Ammon's horn (tissue), 1 donor: ENCODE results near the gene CSRNP3.
A peak's percentile ranks its signal among the peaks of the same experiment; 100 is the strongest.

Experiments used
- DNase-seq: peaks from one replicate; pipeline ENCODE4 v3.0.0-alpha.2; 2016; ENCODE audit warnings: low spot score

CSRNP3 gene

DNA sequence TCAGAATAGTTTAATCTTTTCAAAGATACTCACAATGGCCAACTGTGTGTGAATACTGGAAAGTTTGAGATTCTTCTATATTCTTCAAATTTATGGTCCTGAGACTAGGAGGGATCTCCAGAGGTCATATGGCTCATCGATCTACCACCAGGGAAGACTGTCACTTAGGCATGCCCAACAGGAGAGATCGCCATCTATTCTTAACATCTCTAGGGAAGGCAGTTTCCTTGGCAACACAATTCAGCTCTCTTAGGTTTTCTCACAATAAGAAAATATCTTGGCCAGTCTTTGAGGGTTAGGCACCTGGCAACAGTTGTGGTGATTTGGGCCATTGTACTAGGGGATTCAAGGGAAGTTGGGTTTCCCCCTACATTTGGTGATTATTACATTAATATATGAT lies 217.3 kb downstream of the CSRNP3 start:
- DNase-seq: peak; percentile 17

DNA sequence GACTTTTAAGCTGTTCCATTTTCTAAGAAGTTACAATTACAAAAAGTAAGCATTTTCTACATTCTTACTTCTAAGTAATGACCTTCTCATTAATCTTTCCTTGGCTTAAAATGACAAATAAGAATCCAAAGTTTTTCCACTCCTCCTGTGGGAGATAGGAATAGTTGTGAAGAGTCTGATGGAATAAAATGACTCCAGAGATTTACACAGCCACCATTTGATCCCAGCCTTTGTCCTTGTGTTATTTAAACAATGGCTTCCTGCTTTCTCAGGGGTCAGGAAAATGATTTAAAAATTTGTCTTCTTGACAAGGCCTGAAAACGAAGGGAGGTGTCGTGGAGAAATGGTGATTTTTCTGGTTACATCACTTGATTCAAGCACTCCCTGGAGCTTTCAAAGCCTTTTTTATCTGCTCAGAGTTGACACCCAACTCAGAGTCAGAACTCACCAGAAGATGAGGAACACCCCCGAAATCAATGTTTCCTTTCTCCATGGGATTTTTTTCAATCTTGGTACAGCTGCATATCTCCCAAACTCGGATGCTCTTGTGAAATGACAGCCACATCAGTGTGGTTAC lies 218.0 kb downstream of the CSRNP3 start:
- DNase-seq: no peak

DNA sequence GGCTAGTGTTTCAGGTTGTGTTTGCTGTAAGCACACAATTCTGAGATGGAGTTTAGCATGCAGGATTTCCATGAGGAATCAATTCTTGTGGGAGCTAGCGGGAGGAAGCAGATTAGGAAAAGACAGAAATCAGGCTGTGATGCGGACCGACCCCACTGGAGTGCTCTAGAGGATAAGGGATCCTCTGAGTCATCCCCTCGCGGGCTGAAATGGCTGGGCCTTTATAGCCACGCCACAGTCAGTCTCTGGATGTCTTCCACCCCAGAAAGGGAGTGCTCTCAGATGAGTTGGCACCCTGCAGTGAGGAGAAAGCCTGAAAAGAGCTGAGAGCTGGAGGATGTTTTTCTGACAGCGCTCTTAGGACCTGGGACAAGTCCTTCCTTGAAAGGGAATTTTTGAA lies 222.1 kb downstream of the CSRNP3 start:
- no peak for DNase-seq

DNA sequence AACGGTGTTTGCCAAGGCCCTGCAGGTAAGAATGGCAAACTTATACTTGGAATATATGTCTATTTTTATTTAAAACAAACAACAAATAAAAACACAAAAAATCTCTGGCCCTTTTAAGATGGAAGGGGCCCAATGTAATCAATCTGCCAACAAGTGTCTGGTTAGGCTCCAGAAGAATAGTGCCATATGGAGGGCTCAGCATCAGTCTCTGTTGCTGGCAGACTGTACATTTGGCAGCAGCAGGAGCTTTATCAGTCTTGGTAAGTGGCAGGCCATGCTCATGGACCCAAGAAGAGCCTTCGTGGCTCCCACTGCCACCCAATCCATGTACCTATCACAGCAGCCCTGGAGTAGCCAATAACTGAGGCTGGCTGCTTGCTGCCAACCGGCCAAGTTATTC lies 223.4 kb downstream of the CSRNP3 start:
- no peak for DNase-seq

DNA sequence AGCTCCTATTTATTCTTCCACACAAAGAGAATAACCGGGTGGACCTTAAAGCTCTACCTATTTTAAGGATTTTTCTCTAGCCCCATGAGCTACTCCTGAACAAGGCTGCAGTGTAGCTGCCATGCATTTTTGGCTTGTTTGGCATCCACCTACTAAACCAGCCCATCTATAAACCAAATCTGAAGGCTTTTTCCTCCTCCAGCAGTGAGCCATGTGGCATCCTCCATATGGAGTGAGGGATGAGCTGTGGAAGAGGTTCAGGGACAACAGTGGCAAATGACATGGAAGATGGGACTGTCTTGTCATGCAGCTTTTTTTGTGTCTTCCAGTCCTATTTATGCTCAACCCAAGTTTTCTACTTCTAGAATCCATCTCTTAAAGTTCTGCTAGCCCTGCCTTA lies 224.3 kb downstream of the CSRNP3 start:
- peak; percentile 62 for DNase-seq

DNA sequence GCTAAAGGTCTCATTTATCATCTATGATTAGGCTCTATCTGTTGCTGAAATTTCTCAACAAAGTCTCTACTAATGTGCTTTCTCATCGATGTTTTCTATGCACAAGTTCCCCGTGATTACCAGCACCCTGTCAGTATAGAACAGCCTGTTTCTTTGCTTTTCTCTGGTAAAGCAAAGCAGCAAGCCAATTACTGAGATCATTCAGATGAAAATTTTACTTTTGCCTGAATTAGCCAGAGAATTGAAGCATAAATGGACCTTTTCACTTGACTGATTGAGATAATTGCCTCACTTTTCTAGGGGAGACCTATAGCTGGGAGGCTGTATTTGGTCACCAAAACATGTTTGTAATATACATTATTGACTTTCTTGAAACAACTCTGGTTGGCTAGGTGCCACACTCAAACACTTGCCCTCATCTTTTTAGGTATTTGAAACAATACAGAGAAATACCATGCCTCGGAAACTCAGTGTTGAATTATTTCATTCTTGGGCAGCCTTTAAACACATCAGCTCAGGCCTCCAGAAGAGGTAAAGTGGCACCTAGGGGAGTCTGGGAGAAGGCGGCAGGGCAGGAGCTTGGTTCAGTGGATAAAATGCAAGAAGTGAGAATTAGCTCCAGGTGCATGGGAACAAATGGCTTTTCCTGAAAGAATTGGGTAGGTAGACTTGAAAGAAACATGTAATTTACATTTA lies 228.4 kb downstream of the CSRNP3 start:
- peak; percentile 24 for DNase-seq

DNA sequence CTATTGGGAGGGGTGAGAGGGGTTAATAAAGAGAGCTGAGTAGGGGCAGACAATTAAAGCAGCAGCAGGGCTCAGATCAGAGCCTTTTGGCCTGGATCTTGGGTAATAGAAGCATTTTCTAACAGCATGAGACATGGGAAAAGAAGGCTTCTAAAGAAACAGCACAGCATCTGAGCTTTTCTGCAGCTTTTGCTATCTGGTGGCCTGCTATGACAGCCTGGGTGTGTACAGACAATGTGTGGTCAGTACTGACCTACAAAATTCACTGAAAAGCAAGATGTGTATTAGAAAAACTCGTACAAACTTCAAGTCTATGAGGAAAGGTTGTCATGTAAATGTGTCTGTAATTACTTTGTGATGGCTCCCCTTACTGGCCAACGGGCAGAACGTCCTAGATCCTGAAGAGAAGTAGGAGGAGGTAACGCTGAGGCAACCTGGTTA lies 229.0 kb downstream of the CSRNP3 start:
- peak; percentile 85 for DNase-seq

DNA sequence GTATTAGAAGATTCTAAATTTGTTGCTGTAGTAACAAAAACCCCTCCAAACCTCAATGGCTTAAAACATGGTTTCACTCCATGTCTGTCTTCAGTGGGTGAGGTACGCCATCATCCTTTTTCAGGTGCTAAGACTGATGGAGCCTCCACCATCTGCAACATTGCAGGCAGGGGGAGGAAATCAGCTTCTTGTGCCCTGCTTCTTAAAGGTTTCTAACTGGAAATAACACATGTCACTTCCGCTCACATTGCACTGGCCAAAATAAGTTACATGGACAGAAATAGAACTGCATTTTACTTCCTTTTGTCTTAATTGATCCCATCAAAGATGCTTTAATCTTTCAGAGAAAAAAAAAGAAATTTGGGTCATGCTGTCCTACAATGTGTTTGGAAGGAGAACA lies 230.4 kb downstream of the CSRNP3 start:
- DNase-seq: no peak

DNA sequence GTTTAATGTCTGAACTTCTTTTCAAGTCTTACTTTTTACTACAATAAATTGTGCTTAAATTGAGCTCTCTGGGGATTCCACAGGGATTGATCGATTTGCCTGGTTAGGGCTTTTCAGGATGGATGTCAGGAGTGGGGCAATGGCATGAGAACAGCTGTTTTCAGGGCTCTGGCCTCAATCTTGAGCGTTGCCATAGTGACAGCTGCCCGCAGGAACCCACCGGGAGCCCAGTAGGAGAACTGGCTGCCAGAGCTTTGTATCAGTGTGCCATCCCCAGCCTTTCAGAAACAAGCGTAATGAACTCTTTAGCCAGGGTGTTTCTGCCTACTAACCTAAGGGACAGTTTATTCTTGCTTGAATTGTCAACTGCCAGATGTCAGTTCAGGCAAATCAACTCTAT lies 231.0 kb downstream of the CSRNP3 start:
- DNase-seq: no peak

DNA sequence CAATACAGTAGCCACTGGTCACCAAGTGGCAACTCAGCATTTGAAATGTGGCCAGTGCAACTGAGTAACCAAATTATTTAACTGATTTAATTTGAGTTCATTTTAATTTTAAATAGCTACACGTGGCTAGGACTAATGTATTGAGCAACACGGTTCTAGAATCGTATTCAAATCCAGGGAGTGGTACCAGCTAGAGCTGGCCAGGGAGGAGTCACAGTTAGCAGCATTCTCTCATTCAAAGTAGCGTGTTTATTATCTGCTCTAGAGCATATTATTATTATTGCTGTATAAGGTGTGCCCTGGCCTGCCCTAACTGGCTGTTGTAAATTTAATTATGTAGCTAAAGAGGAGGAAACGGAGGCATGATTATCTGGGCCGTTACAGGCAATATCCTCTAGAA lies 231.6 kb downstream of the CSRNP3 start:
- DNase-seq: no peak

DNA sequence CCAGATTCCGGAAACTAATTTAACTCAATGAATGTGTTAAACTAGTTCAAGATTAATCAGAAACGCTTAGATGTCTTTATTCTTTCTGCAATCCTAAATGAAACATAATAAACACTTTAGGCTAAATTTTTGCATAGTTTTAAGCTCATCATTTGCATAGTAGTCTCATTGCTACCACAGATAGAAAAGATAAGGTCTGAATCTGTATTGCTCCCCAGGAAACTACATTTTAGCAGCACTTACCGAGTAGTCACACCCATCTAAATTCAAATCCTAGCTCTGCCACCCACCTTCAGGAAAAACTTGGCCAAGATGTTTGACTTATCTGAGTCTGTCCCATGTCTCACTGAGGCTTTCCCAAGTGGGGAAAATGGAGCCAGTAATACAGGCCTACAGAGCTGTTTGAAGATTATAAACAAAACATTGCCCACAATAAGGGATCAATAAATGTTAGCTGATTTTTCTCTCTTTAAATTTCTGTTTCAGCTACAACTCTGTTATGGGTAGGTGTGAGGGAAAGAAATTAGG lies 237.5 kb downstream of the CSRNP3 start:
- DNase-seq: no peak

DNA sequence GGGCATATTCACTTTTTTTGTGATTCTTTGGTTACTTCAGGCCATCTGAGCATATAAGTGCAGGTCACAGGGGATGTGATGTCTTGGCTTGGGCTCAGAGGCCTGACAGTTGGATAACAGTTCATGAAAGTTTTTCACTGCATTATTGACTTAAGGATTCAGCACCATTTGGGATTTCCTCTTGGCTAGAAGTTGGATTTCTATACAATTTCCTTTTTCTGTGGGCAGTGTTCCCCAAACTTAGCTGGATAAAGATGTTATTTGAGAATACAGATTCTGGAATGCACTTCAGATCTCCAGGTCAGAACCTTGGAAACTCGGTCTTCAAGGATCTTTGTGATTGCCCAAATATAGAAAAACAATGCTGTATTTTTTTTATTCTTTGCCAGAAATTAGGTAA lies 246.6 kb downstream of the CSRNP3 start:
- DNase-seq: no peak

DNA sequence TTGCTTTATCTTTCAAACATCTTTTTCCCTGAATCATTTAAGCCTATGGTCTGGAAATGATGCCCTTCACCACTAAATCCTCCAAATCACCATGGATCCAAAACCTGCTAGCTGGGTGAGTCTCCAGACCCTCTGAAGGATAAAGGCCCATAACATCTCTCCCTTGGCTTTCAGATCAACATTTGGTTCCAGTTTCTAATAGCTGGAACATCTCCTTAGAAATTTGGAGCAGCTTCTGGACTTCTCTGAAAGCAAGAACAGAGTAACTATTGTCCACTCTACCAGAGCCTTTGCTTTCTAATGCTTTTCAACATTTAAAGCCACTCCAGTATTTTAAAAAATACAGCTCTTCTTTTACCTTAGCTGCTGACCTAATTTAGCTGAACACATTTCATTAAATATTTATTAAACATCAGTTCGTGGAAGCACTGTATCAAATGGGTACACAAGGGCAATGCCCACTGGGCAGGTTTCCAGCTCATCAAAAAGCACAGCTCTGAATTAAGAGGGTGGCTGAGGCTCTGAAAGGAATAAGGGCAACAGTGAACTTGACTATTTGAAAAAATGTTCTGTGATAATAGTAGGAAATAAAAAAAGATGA lies 249.2 kb downstream of the CSRNP3 start:
- DNase-seq: peak; percentile 63

DNA sequence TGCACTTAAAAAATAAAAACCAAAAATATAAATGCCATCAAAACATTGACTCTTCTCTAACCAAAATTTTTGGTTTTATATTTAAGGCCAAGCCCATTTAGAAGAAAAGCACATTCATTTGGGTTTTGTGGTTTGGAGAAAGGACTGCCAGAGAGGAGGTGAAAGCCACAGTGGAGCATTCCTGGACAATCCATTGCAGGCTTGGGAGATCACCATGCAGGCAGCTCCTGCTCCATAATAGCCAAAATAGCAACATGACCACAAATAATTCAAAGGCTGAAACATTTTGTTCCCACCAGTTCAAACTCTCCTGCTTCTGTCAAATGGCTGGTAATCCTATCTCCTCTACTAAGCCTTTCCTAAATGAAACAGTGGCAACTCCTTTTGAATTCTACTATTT lies 251.0 kb downstream of the CSRNP3 start:
- no peak for DNase-seq

DNA sequence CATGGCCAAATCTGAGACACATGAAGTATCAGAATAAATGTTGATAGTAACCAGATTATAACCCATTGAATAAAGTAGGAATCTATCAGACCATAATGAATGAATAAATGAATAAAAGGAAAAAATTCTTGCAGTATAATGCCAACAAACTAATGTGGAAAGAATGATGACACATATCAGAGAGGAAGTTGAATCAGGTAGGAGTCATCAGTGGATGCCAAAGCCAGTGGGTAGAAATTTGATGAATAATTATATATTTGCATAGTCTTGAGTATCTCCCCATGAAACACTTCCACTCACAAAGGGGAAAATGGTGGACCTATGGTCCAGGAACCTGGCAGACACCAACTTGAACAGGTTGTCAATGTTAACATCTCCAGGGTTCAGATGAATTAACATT lies 255.9 kb downstream of the CSRNP3 start:
- no peak for DNase-seq
